ENCODE data around the gene ESRRG.

The ESRRG gene

GRCh38 chr1:216723274-216723780, at the start of gene ESRRG:
Gene ESRRG (minus strand): TSS chr1:216723429. CDS start chr1:216723299, 130 bp downstream.
- no peak within 1 kb of the TSS for H3K27ac ChIP-seq (ENCODE audit: low read depth, low read length)
- no peaks in the 10 kb centered on the region for H3K27me3 ChIP-seq (ENCODE audit: control insufficient read depth, insufficient read depth, low read length)
- no peak within 1 kb of the TSS for H3K9ac ChIP-seq (ENCODE audit: low read length)
- peaks cover 2% of the 10 kb centered on the region for H3K4me1 ChIP-seq (ENCODE audit: control insufficient read depth, insufficient read depth, low read length)
- peak within 1 kb of the TSS; percentile 61 for H3K4me3 ChIP-seq (ENCODE audit: low read length)
- H3K36me3 ChIP-seq (ENCODE audit: control insufficient read depth, insufficient read depth, low read length), result no peaks in the 10 kb centered on the region

- H3K4me1 ChIP-seq (ENCODE audit: control insufficient read depth, insufficient read depth, low read length), result no peaks in the 10 kb centered on the region
- H3K27me3 ChIP-seq (ENCODE audit: control insufficient read depth, insufficient read depth, low read length), result no peaks in the 10 kb centered on the region
- H3K4me3 ChIP-seq (ENCODE audit: low read length), result no peak overlapping the region
- no peaks in the 10 kb centered on the region for H3K36me3 ChIP-seq (ENCODE audit: control insufficient read depth, insufficient read depth, low read length)
- no peak overlapping the region for H3K27ac ChIP-seq (ENCODE audit: low read depth, low read length)
- no peak overlapping the region for H3K9ac ChIP-seq (ENCODE audit: low read length)
These were observed 48.7 kb upstream of the ESRRG start for GRCh38 chr1:216771922-216772321.

DNA sequence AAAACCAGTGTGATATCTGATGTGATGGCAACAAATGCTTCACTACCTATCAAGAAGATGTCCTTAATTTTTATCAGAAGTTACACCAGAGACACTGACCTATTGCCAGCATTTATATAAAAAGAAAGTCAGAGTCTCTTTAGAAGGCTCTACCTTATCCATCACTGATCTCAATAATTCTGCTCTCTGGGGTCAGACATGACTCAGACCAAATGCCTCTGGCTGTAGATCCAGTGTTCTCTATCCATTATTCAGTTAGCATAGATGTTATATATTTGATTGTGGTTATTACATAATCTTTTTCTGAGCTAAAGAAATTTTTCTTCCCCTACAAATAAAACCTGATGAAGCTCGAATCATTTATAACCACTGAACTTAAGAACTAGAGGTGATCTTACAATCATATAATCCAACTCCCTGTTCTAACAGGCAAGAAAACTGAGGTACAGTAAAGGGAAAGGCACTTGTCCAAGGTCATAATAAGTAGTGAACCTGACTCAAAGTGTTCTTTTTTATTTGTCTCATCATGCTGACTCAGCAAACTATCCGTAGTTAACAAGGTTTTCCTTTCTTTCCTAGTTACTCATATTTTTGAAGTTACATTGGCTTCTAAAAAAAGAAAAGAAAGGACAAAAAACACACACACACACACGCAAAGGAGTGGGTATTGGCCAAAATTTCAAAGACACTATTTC, 43.6 kb upstream of the ESRRG start:
- H3K27ac ChIP-seq (ENCODE audit: low read depth, low read length), result no peak overlapping the region
- H3K9ac ChIP-seq (ENCODE audit: low read length), result no peak overlapping the region
- H3K27me3 ChIP-seq (ENCODE audit: control insufficient read depth, insufficient read depth, low read length), result no peaks in the 10 kb centered on the region
- no peaks in the 10 kb centered on the region for H3K4me1 ChIP-seq (ENCODE audit: control insufficient read depth, insufficient read depth, low read length)
- no peak overlapping the region for H3K4me3 ChIP-seq (ENCODE audit: low read length)
- no peaks in the 10 kb centered on the region for H3K36me3 ChIP-seq (ENCODE audit: control insufficient read depth, insufficient read depth, low read length)

GRCh38 chr1:216765346-216766300, 42.4 kb upstream of the ESRRG start:
- Histone ChIP-seq H3K27me3 (ENCODE audit: control insufficient read depth, insufficient read depth, low read length) (no peaks in the 10 kb centered on the region), H3K4me3 (ENCODE audit: low read length) (no peak overlapping the region), H3K36me3 (ENCODE audit: control insufficient read depth, insufficient read depth, low read length) (no peaks in the 10 kb centered on the region), H3K4me1 (ENCODE audit: control insufficient read depth, insufficient read depth, low read length) (no peaks in the 10 kb centered on the region), H3K27ac (ENCODE audit: low read depth, low read length) (peak overlapping the region; percentile 27), H3K9ac (ENCODE audit: low read length) (no peak overlapping the region)

- Histone ChIP-seq H3K27me3 (ENCODE audit: control insufficient read depth, insufficient read depth, low read length) (no peaks in the 10 kb centered on the region), H3K36me3 (ENCODE audit: control insufficient read depth, insufficient read depth, low read length) (no peaks in the 10 kb centered on the region), H3K4me3 (ENCODE audit: low read length) (no peak overlapping the region), H3K27ac (ENCODE audit: low read depth, low read length) (no peak overlapping the region), H3K4me1 (ENCODE audit: control insufficient read depth, insufficient read depth, low read length) (no peaks in the 10 kb centered on the region), H3K9ac (ENCODE audit: low read length) (no peak overlapping the region)
These were observed 34.9 kb upstream of the ESRRG start for GRCh38 chr1:216758161-216758560.

DNA sequence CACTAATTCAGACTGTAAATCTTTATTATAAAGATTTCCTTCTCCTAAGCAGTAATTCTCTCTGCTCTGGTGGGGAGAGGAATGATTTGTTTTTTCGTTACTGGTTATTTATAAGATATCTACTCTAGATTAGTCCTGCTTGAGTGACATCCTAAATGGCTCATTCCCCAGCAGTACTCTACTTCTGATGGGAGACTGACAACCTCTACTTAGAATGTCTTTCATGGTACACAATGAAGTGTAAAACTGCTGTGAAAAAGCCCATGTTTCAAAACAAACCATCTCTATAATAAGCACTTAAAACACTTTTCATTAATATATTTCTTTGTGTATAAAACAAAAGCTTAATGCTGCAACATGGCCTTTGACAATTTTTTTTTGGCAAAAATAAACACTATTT, 33.9 kb upstream of the ESRRG start:
- Histone ChIP-seq H3K4me3 (ENCODE audit: low read length) (no peak overlapping the region), H3K9ac (ENCODE audit: low read length) (no peak overlapping the region), H3K36me3 (ENCODE audit: control insufficient read depth, insufficient read depth, low read length) (no peaks in the 10 kb centered on the region), H3K27ac (ENCODE audit: low read depth, low read length) (no peak overlapping the region), H3K27me3 (ENCODE audit: control insufficient read depth, insufficient read depth, low read length) (no peaks in the 10 kb centered on the region), H3K4me1 (ENCODE audit: control insufficient read depth, insufficient read depth, low read length) (no peaks in the 10 kb centered on the region)

DNA sequence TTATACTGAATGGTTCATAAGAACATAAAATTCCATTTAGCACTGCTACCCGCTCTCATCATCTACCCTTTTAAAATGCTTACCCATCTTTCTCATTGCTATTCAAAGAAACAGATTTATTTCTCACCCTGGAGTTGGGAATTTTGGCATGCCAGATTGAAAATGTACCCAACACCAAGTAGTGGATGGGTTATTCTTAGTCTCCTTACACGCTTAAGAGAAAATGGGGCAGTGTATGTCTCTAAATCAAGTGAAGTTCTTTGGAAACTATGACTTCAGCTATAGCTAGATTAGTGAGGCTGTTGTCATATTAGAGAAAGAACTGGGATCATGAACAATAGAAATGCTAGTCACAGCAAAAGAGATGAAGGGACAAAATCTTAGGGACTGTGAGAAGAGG, 27.7 kb upstream of the ESRRG start:
- Histone ChIP-seq H3K4me3 (ENCODE audit: low read length) (no peak overlapping the region), H3K27me3 (ENCODE audit: control insufficient read depth, insufficient read depth, low read length) (no peaks in the 10 kb centered on the region), H3K36me3 (ENCODE audit: control insufficient read depth, insufficient read depth, low read length) (no peaks in the 10 kb centered on the region), H3K27ac (ENCODE audit: low read depth, low read length) (no peak overlapping the region), H3K4me1 (ENCODE audit: control insufficient read depth, insufficient read depth, low read length) (no peaks in the 10 kb centered on the region), H3K9ac (ENCODE audit: low read length) (no peak overlapping the region)

DNA sequence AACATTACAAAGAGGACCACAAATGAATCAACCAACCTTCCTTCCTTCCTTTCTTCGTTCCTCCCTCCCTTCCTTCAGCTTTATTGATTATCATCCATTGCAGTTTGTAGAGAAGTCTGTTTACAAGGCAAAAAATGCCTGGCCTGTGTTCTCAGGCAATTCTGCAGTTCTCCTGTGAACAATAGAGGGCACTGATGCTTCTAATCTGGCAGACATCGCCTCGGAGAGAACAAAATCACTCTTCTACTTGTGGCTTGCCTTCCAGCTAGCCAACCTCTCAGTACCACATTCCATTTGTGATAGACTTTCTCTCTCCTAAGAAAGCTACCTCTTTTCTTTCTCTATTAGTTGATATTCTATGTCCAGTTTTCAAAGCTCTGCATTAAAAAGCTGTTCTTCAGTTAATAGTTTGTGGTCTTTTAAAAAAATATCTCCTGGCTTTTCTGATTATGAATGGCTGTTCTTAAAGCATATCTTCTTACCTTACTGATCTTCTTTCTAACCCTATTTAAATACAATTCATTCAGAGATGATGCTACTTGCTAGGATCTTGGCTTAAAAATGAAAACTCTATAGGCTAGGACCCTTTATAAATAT, 26.9 kb upstream of the ESRRG start:
- Histone ChIP-seq H3K27me3 (ENCODE audit: control insufficient read depth, insufficient read depth, low read length) (no peaks in the 10 kb centered on the region), H3K36me3 (ENCODE audit: control insufficient read depth, insufficient read depth, low read length) (no peaks in the 10 kb centered on the region), H3K4me3 (ENCODE audit: low read length) (no peak overlapping the region), H3K9ac (ENCODE audit: low read length) (no peak overlapping the region), H3K27ac (ENCODE audit: low read depth, low read length) (no peak overlapping the region), H3K4me1 (ENCODE audit: control insufficient read depth, insufficient read depth, low read length) (no peaks in the 10 kb centered on the region)

- Histone ChIP-seq H3K36me3 (ENCODE audit: control insufficient read depth, insufficient read depth, low read length) (no peaks in the 10 kb centered on the region), H3K27ac (ENCODE audit: low read depth, low read length) (no peak overlapping the region), H3K9ac (ENCODE audit: low read length) (no peak overlapping the region), H3K27me3 (ENCODE audit: control insufficient read depth, insufficient read depth, low read length) (no peaks in the 10 kb centered on the region), H3K4me3 (ENCODE audit: low read length) (no peak overlapping the region), H3K4me1 (ENCODE audit: control insufficient read depth, insufficient read depth, low read length) (no peaks in the 10 kb centered on the region)
These were observed 26.0 kb upstream of the ESRRG start for GRCh38 chr1:216749232-216749631.

GRCh38 chr1:216742625-216743024, 19.4 kb upstream of the ESRRG start:
- H3K27me3 ChIP-seq (ENCODE audit: control insufficient read depth, insufficient read depth, low read length), result no peaks in the 10 kb centered on the region
- no peak overlapping the region for H3K9ac ChIP-seq (ENCODE audit: low read length)
- H3K27ac ChIP-seq (ENCODE audit: low read depth, low read length), result no peak overlapping the region
- no peaks in the 10 kb centered on the region for H3K4me1 ChIP-seq (ENCODE audit: control insufficient read depth, insufficient read depth, low read length)
- no peak overlapping the region for H3K4me3 ChIP-seq (ENCODE audit: low read length)
- no peaks in the 10 kb centered on the region for H3K36me3 ChIP-seq (ENCODE audit: control insufficient read depth, insufficient read depth, low read length)

DNA sequence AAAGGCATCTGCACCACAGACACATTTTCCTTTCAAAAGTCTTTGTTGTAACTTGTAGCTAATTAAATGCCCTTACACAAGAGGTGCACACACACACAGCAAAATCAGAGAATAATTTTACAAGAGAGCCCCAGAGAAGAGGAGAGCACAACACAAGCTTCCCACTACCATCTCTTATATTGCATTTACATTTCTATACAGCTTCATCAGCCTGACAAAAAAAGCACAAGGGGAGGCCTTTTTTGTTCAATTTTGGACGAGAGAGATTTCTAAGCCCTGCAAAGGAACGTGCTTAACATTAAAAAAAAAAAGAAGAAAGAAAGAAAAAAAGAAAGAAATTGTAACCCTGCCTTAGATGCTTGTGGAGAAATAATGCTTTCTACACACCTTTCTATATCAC, 17.1 kb upstream of the ESRRG start:
- no peak overlapping the region for H3K9ac ChIP-seq (ENCODE audit: low read length)
- no peak overlapping the region for H3K4me3 ChIP-seq (ENCODE audit: low read length)
- no peak overlapping the region for H3K27ac ChIP-seq (ENCODE audit: low read depth, low read length)
- H3K36me3 ChIP-seq (ENCODE audit: control insufficient read depth, insufficient read depth, low read length), result no peaks in the 10 kb centered on the region
- no peaks in the 10 kb centered on the region for H3K27me3 ChIP-seq (ENCODE audit: control insufficient read depth, insufficient read depth, low read length)
- H3K4me1 ChIP-seq (ENCODE audit: control insufficient read depth, insufficient read depth, low read length), result no peaks in the 10 kb centered on the region

GRCh38 chr1:216739793-216740192, 16.6 kb upstream of the ESRRG start:
- Histone ChIP-seq H3K27ac (ENCODE audit: low read depth, low read length) (no peak overlapping the region), H3K4me3 (ENCODE audit: low read length) (no peak overlapping the region), H3K27me3 (ENCODE audit: control insufficient read depth, insufficient read depth, low read length) (no peaks in the 10 kb centered on the region), H3K4me1 (ENCODE audit: control insufficient read depth, insufficient read depth, low read length) (no peaks in the 10 kb centered on the region), H3K9ac (ENCODE audit: low read length) (no peak overlapping the region), H3K36me3 (ENCODE audit: control insufficient read depth, insufficient read depth, low read length) (no peaks in the 10 kb centered on the region)
